Measurements from ENCODE around the gene PPAN. TPM values are rescaled to one million over a fixed set of nuclear protein-coding genes. Genes with fewer than 3 reads are reported as not detected.

Gene PPAN
- polyA plus RNA-seq, 3 donors from 2014 or later = 12.1 to 44.8 (median 18.4) TPM

- Mint-ChIP-seq H3K4me1 (peaks cover 15 to 17% of the 10 kb centered on the region in 2 donors), H3K27me3 (ENCODE audit: low read depth in 3 of 3) (peaks cover 0 to 2% (median 0%) of the 10 kb centered on the region in 3 donors), H3K9me3 (no peaks in the 10 kb centered on the region), H3K4me3 (peak overlapping the region; percentile 54 to 80 (median 62)), H3K27ac (peak overlapping the region; percentile 64 to 93 (median 91)), H3K36me3 (peaks cover 12 to 32% (median 13%) of the 10 kb centered on the region in 3 donors)
- peak; percentile 39 to 54 (median 45) for DNase-seq
Measured at GRCh38 chr19:10142701-10143375, 36.7 kb downstream of the PPAN start.

- peaks cover 13 to 38% (median 16%) of the 10 kb centered on the region in 3 donors for H3K36me3 Mint-ChIP-seq
- peaks cover 15 to 17% of the 10 kb centered on the region in 2 donors for H3K4me1 Mint-ChIP-seq
- no peak for DNase-seq
- peaks cover 0 to 2% (median 0%) of the 10 kb centered on the region in 3 donors for H3K27me3 Mint-ChIP-seq (ENCODE audit: low read depth in 3 of 3)
- peak overlapping the region in 5 of 6 donors; percentile 8 to 88 (median 61) for H3K27ac Mint-ChIP-seq
- H3K4me3 Mint-ChIP-seq = no peak overlapping the region
- no peaks in the 10 kb centered on the region for H3K9me3 Mint-ChIP-seq
Measured at GRCh38 chr19:10143681-10144080, 37.5 kb downstream of the PPAN start.

GRCh38 chr19:10144361-10144760 is 38.2 kb downstream of the PPAN start:
- no peak overlapping the region for H3K27ac Mint-ChIP-seq

GRCh38 chr19:10145031-10145430 is 38.9 kb downstream of the PPAN start:
- H3K27me3 Mint-ChIP-seq (ENCODE audit: low read depth in 3 of 3) = peaks cover 0 to 4% (median 0%) of the 10 kb centered on the region in 3 donors
- DNase-seq = no peak
- no peak overlapping the region for H3K27ac Mint-ChIP-seq
- peaks cover 15 to 17% of the 10 kb centered on the region in 2 donors for H3K4me1 Mint-ChIP-seq
- no peak overlapping the region for H3K4me3 Mint-ChIP-seq
- H3K36me3 Mint-ChIP-seq = peaks cover 13 to 41% (median 13%) of the 10 kb centered on the region in 3 donors
- H3K9me3 Mint-ChIP-seq = no peaks in the 10 kb centered on the region

More at GRCh38 chr19:10144361-10144760, 38.2 kb downstream of the PPAN start:
- H3K4me1 Mint-ChIP-seq = peaks cover 15 to 17% of the 10 kb centered on the region in 2 donors
- no peak overlapping the region for H3K4me3 Mint-ChIP-seq
- peaks cover 13 to 36% (median 13%) of the 10 kb centered on the region in 3 donors for H3K36me3 Mint-ChIP-seq
- no peaks in the 10 kb centered on the region for H3K9me3 Mint-ChIP-seq
- H3K27me3 Mint-ChIP-seq (ENCODE audit: low read depth in 3 of 3) = peaks cover 0 to 4% (median 0%) of the 10 kb centered on the region in 3 donors
- no peak for DNase-seq

GRCh38 chr19:10146142-10146541 is 40.0 kb downstream of the PPAN start:
- H3K4me3 Mint-ChIP-seq = no peak overlapping the region
- peaks cover 15 to 17% of the 10 kb centered on the region in 2 donors for H3K4me1 Mint-ChIP-seq
- peaks cover 13 to 41% (median 13%) of the 10 kb centered on the region in 3 donors for H3K36me3 Mint-ChIP-seq
- H3K9me3 Mint-ChIP-seq = no peaks in the 10 kb centered on the region
- no peak overlapping the region for H3K27ac Mint-ChIP-seq
- peaks cover 0 to 4% (median 0%) of the 10 kb centered on the region in 3 donors for H3K27me3 Mint-ChIP-seq (ENCODE audit: low read depth in 3 of 3)
- no peak for DNase-seq

- Mint-ChIP-seq H3K4me3 (no peak overlapping the region), H3K27me3 (ENCODE audit: low read depth in 3 of 3) (peaks cover 0 to 2% (median 0%) of the 10 kb centered on the region in 3 donors), H3K36me3 (peaks cover 8 to 51% (median 9%) of the 10 kb centered on the region in 3 donors), H3K27ac (no peak overlapping the region), H3K4me1 (no peaks in the 10 kb centered on the region), H3K9me3 (no peaks in the 10 kb centered on the region)
- no peak for DNase-seq
Measured at GRCh38 chr19:10149427-10149826, 43.3 kb downstream of the PPAN start.

- Mint-ChIP-seq H3K36me3 (peaks cover 8 to 56% (median 14%) of the 10 kb centered on the region in 3 donors), H3K27ac (peak overlapping the region in 2 of 6 donors; percentile 17 to 49)
Measured at GRCh38 chr19:10151521-10151920, 45.4 kb downstream of the PPAN start.

GRCh38 chr19:10152100-10152499 is 45.9 kb downstream of the PPAN start:
- H3K27ac Mint-ChIP-seq = peak overlapping the region in 1 of 6 donors; percentile 21
- DNase-seq = no peak
- H3K9me3 Mint-ChIP-seq = no peaks in the 10 kb centered on the region
- H3K27me3 Mint-ChIP-seq (ENCODE audit: low read depth in 3 of 3) = peaks cover 0 to 2% (median 0%) of the 10 kb centered on the region in 3 donors
- no peaks in the 10 kb centered on the region for H3K4me1 Mint-ChIP-seq
- H3K36me3 Mint-ChIP-seq = peaks cover 11 to 59% (median 18%) of the 10 kb centered on the region in 3 donors
- no peak overlapping the region for H3K4me3 Mint-ChIP-seq

More at GRCh38 chr19:10151521-10151920, 45.4 kb downstream of the PPAN start:
- Mint-ChIP-seq H3K4me3 (no peak overlapping the region), H3K9me3 (no peaks in the 10 kb centered on the region), H3K27me3 (ENCODE audit: low read depth in 3 of 3) (peaks cover 0 to 2% (median 0%) of the 10 kb centered on the region in 3 donors), H3K4me1 (no peaks in the 10 kb centered on the region)
- DNase-seq = no peak

GRCh38 chr19:10155839-10156238 is 49.7 kb downstream of the PPAN start:
- no peaks in the 10 kb centered on the region for H3K9me3 Mint-ChIP-seq
- H3K27ac Mint-ChIP-seq = no peak overlapping the region
- no peak overlapping the region for H3K4me3 Mint-ChIP-seq
- H3K27me3 Mint-ChIP-seq (ENCODE audit: low read depth in 3 of 3) = peaks cover 0 to 6% (median 0%) of the 10 kb centered on the region in 3 donors
- H3K4me1 Mint-ChIP-seq = peaks cover 0 to 1% of the 10 kb centered on the region in 2 donors
- H3K36me3 Mint-ChIP-seq = peaks cover 15 to 64% (median 24%) of the 10 kb centered on the region in 3 donors
- no peak for DNase-seq

- DNase-seq = no peak
- H3K36me3 Mint-ChIP-seq = peaks cover 15 to 51% (median 21%) of the 10 kb centered on the region in 3 donors
- peaks cover 0 to 6% (median 0%) of the 10 kb centered on the region in 3 donors for H3K27me3 Mint-ChIP-seq (ENCODE audit: low read depth in 3 of 3)
- H3K9me3 Mint-ChIP-seq = no peaks in the 10 kb centered on the region
- peaks cover 0 to 1% of the 10 kb centered on the region in 2 donors for H3K4me1 Mint-ChIP-seq
- no peak overlapping the region for H3K27ac Mint-ChIP-seq
- H3K4me3 Mint-ChIP-seq = no peak overlapping the region
Measured at GRCh38 chr19:10158071-10158470, 51.9 kb downstream of the PPAN start.

- peaks cover 0 to 6% (median 0%) of the 10 kb centered on the region in 3 donors for H3K27me3 Mint-ChIP-seq (ENCODE audit: low read depth in 3 of 3)
- H3K27ac Mint-ChIP-seq = no peak overlapping the region
- no peak for DNase-seq
- peaks cover 0 to 1% of the 10 kb centered on the region in 2 donors for H3K4me1 Mint-ChIP-seq
- H3K9me3 Mint-ChIP-seq = no peaks in the 10 kb centered on the region
- peaks cover 15 to 53% (median 21%) of the 10 kb centered on the region in 3 donors for H3K36me3 Mint-ChIP-seq
- no peak overlapping the region for H3K4me3 Mint-ChIP-seq
Measured at GRCh38 chr19:10158485-10158884, 52.3 kb downstream of the PPAN start.

GRCh38 chr19:10159610-10160009 is 53.4 kb downstream of the PPAN start:
- H3K36me3 Mint-ChIP-seq = peaks cover 15 to 44% (median 21%) of the 10 kb centered on the region in 3 donors
- peaks cover 0 to 1% of the 10 kb centered on the region in 2 donors for H3K4me1 Mint-ChIP-seq
- DNase-seq = no peak
- H3K4me3 Mint-ChIP-seq = no peak overlapping the region
- H3K27me3 Mint-ChIP-seq (ENCODE audit: low read depth in 3 of 3) = peaks cover 0 to 6% (median 0%) of the 10 kb centered on the region in 3 donors
- no peaks in the 10 kb centered on the region for H3K9me3 Mint-ChIP-seq
- no peak overlapping the region for H3K27ac Mint-ChIP-seq
